Measurements from ENCODE around the gene VIPR1.

- TF ChIP-seq, protein P1, sequence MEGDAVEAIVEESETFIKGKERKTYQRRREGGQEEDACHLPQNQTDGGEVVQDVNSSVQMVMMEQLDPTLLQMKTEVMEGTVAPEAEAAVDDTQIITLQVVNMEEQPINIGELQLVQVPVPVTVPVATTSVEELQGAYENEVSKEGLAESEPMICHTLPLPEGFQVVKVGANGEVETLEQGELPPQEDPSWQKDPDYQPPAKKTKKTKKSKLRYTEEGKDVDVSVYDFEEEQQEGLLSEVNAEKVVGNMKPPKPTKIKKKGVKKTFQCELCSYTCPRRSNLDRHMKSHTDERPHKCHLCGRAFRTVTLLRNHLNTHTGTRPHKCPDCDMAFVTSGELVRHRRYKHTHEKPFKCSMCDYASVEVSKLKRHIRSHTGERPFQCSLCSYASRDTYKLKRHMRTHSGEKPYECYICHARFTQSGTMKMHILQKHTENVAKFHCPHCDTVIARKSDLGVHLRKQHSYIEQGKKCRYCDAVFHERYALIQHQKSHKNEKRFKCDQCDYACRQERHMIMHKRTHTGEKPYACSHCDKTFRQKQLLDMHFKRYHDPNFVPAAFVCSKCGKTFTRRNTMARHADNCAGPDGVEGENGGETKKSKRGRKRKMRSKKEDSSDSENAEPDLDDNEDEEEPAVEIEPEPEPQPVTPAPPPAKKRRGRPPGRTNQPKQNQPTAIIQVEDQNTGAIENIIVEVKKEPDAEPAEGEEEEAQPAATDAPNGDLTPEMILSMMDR (IDR thresholded peaks at IDR 0.05) = no peak
- TF ChIP-seq EP300 (IDR thresholded peaks at IDR 0.05; ENCODE audit: borderline replicate concordance in 1 of 2, low read depth in 1 of 2, low read length in 1 of 2) (no peak), USF2 (IDR thresholded peaks at IDR 0.05; ENCODE audit: borderline replicate concordance, low read depth, low read length) (no peak), FOSL2 (IDR thresholded peaks at IDR 0.05; ENCODE audit: borderline replicate concordance, low read depth) (no peak), YY1 (IDR thresholded peaks at IDR 0.05; ENCODE audit: low read depth) (no peak), EZH2phosphoT487 (IDR thresholded peaks at IDR 0.05; ENCODE audit: borderline replicate concordance, low read depth) (no peak), MXI1 (IDR thresholded peaks at IDR 0.05; ENCODE audit: low read depth, low read length) (no peak)
- TF ChIP-seq, protein P2, sequence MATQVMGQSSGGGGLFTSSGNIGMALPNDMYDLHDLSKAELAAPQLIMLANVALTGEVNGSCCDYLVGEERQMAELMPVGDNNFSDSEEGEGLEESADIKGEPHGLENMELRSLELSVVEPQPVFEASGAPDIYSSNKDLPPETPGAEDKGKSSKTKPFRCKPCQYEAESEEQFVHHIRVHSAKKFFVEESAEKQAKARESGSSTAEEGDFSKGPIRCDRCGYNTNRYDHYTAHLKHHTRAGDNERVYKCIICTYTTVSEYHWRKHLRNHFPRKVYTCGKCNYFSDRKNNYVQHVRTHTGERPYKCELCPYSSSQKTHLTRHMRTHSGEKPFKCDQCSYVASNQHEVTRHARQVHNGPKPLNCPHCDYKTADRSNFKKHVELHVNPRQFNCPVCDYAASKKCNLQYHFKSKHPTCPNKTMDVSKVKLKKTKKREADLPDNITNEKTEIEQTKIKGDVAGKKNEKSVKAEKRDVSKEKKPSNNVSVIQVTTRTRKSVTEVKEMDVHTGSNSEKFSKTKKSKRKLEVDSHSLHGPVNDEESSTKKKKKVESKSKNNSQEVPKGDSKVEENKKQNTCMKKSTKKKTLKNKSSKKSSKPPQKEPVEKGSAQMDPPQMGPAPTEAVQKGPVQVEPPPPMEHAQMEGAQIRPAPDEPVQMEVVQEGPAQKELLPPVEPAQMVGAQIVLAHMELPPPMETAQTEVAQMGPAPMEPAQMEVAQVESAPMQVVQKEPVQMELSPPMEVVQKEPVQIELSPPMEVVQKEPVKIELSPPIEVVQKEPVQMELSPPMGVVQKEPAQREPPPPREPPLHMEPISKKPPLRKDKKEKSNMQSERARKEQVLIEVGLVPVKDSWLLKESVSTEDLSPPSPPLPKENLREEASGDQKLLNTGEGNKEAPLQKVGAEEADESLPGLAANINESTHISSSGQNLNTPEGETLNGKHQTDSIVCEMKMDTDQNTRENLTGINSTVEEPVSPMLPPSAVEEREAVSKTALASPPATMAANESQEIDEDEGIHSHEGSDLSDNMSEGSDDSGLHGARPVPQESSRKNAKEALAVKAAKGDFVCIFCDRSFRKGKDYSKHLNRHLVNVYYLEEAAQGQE (IDR thresholded peaks at IDR 0.05; ENCODE audit: low read depth, low read length) = no peak
Observed at GRCh38 chr3:42507761-42508335, 5.4 kb downstream of the VIPR1 start.

All from SK-N-SH (cell line).